AG09319 (cell line): ENCODE measurements around the gene ESRRA.

ENCODE experiments used
- DNase-seq: peaks from one replicate; pipeline ENCODE4 v3.0.0-alpha.2; 2010; ENCODE audit warnings: low read depth; ENCODE audit errors: extremely low read depth
- CTCF ChIP-seq: IDR thresholded peaks from 2 replicates; pipeline ENCODE4 v1.5.1; 2011; ENCODE audit warnings: low read depth, mild to moderate bottlenecking, inconsistent platforms, low read length, moderate library complexity

Gene ESRRA

GRCh38 chr11:64341429-64341828, 36.1 kb downstream of the ESRRA start:
- DNase-seq = no peak
- no peak for TF ChIP-seq CTCF

DNA sequence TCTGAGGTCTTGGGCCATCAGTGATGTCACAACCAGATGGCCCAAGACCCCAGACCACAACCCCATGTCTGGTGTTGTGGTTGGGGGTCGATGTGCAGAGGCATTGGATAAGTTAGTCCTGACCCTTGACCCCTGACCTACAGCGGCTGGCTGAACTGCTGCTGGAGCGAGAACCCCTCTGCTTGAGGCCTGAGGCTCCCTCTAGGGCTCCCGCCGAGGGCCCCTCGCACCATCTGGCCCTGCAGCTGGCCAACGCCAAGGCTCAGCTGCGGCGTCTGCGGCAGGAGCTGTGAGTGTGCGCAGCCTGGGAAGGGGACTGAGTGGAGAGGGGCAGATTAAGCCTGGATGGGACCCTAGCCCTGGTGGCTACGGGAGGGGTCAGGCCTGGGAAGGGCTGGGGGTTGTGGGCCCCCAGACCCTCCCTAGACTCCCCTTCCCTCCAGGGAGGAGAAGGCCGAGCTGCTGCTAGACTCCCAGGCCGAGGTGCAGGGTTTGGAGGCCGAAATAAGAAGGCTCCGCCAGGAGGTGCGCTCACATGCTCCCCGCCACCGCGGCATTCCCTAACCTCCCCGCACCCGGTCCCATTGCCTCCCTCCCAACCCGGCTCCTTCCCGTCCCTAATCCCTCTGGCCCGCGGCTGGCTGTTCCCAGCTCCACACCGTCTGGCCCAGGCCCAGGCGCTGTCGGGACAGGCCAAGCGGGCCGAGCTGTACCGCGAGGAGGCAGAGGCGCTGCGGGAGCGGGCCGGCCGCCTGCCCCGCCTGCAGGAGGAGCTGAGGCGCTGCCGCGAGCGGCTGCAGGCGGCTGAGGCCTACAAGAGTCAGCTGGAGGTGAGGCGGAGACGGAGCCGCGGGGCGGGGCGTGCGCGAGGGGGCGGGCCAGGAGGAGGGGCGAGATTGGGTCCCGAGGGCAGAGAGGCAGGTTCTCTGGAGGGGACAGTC, 36.8 kb downstream of the ESRRA start:
- TF ChIP-seq CTCF = peak; percentile 27
- peak; percentile 59 for DNase-seq

DNA sequence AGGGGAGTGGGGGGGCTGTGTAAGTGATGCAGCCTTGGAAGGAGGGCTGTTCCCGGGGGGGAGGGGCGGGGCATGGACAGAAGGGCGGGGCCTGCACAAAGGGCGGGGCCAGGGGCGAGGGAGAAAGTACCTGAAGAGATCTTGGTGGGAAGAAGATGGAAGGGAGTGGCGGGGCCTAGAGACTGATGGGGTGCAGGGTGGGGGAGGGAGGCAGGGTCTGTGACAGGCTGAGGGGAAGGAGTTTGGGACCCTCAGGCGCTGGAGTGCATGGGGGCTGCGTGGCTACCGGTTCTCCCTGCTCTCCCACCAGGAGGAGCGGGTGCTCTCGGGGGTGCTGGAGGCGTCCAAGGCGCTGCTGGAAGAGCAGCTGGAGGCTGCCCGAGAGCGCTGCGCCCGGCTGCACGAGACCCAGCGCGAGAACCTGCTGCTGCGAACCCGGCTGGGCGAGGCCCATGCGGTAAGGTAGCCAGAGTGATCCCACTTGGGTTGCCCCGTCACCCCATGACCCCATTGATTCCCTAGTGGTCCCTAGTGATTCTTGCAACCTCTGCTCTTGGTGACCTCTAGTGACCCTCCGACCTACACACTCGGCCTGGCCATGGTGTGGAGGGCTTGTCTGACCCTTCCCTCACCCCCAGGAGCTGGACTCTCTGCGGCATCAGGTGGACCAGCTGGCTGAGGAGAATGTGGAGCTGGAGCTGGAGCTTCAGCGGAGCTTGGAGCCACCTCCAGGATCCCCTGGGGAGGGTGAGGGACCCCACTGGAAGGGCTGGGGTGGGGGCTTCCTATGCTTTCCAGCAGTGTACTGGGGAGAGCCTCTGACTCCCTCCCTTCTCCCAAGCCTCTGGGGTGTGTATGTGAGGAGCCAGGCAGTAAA, 37.8 kb downstream of the ESRRA start:
- TF ChIP-seq CTCF = no peak
- DNase-seq = no peak

DNA sequence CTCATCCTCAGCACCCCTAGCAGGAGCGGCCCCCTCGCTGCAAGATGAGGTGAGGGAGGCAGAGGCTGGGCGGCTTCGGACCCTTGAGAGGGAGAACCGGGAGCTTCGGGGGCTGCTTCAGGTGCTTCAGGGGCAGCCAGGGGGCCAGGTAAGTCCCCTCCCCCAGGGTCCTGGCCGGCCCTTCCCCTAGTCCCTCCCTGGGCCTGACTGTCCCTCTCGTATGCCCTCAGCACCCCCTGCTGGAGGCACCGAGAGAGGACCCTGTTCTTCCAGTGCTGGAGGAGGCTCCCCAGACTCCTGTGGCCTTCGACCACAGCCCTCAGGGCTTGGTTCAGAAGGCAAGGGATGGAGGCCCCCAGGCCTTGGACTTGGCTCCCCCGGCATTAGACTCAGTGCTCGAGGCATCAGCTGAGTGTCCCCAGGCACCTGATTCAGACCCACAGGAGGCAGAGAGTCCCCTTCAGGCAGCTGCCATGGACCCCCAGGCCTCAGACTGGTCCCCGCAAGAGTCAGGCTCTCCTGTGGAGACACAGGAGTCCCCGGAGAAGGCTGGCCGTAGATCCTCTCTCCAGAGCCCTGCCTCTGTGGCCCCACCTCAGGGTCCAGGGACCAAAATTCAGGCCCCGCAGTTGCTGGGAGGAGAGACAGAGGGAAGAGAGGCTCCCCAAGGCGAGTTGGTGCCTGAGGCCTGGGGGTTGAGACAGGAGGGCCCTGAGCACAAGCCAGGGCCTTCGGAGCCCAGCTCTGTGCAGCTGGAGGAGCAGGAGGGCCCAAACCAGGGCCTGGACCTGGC, 38.6 kb downstream of the ESRRA start:
- DNase-seq = no peak
- peak; percentile 15 for TF ChIP-seq CTCF

- DNase-seq = no peak
- TF ChIP-seq CTCF = no peak
These were observed 39.5 kb downstream of the ESRRA start for GRCh38 chr11:64344787-64345186.

- DNase-seq = no peak
- no peak for TF ChIP-seq CTCF
These were observed 42.0 kb downstream of the ESRRA start for GRCh38 chr11:64347193-64347867.
